Caki2 (cell line): ENCODE results near the gene SLC38A6. TPM values are rescaled to one million over a fixed set of nuclear protein-coding genes. Genes with fewer than 3 reads are reported as not detected.

Experiments used
- DNase-seq: peaks from one replicate; pipeline ENCODE4 v3.0.0-alpha.2; 2015; ENCODE audit warnings: low read depth
- in situ Hi-C: cut with HindIII; loops from 2 replicates; pipeline ENCODE4 v1.10.0; 2016; ENCODE audit warnings: low sequenced_read_pairs, low pct_unique_long_range_greater_than_20kb, mixed read lengths
- total RNA-seq: library from RNA; depleted of rRNA; stranded (reverse); fragments of >200 nt; shearing (Covaris generic); gene quantifications from 2 replicates; pipeline ENCODE4 v1.2.3, GENCODE V29; 2014; ENCODE audit warnings: low replicate concordance

SLC38A6 gene
- total RNA-seq, 1 experiment from 2014 or later = 46.8 TPM

DNA sequence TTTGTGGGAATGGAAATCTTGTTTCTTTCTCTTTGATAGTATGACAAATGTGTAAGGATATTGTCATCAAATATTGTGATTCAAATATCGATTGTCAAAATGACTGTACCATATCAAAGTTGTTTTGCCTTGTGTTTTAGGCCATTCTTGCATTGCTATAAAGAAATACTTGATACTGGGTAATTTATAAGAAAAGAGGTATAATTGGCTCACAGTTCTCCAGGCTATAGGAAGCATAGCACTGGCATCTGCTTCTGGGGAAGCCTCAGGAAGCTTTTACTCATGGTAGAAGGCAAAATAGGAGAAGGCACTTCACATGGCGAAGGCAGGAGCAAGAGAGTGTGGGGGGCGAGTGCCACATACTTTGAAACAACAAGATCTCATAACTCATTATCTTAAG, 8.0 kb upstream of the SLC38A6 start:
- in situ Hi-C loops = no loop called here
- DNase-seq = no peak

DNA sequence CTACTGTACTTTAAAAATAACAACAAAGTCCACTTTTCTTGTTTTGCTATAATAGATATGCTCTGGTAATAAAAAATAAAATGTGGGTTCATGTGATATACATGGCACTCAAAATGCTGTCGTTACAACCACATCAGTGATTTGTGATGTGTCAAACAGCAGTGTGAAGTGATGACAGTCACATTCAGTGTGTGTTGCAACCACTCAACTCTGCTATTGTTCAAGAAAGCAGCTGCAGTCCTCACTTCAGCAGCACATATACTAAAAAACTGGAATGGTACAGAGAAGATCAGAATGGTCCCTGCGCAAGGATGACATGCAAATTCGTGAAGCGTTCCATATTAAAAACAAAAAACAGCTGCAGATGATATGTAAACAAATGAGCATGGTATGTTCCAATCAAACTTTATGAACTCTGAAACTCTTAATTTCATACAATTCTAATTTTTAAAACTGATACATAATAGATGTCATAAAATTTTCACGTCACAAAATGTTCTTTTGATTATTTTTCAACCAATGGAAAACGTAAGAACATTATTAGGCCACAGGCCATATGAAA, 6.9 kb upstream of the SLC38A6 start:
- no peak for DNase-seq
- in situ Hi-C loops = no loop called here

DNA sequence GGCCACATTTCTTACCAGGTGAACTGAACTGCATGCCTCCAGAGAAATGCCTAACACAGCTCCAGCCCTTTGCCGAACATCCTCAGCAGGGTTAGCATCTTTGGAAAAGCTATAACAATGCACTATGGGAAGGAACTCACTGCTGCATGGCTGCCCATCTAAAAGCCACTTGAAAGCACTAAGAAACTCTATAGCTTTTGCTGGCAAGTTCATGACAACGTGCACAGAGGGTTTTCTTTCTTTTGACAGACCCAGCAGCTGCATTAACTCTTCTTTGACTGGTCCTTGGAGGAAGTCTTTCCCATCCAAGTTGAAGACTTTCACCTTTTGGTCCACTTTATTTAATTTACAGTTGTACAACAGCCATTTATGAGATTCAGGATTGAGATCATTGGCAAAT, 5.5 kb upstream of the SLC38A6 start:
- in situ Hi-C loops = no loop called here
- no peak for DNase-seq

DNA sequence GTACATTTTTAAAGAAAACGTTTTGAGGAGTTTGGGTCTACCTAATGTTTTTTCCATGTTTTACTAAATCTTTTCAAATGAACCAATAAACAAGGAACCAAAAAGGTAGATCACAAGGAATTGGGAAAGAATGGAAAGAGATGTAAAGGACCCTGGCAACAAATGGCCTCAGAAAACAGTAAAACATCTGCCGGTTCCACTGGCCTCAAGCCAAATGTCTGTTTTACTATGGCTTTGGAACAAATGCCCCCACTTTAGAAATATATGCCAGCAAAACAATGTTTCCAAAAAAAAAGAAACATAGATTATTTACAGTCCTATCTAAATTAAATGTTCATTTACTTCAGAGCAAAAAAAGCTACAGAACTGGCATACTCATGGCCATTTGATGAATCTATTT, 3.2 kb upstream of the SLC38A6 start:
- in situ Hi-C loops = no loop called here

DNA sequence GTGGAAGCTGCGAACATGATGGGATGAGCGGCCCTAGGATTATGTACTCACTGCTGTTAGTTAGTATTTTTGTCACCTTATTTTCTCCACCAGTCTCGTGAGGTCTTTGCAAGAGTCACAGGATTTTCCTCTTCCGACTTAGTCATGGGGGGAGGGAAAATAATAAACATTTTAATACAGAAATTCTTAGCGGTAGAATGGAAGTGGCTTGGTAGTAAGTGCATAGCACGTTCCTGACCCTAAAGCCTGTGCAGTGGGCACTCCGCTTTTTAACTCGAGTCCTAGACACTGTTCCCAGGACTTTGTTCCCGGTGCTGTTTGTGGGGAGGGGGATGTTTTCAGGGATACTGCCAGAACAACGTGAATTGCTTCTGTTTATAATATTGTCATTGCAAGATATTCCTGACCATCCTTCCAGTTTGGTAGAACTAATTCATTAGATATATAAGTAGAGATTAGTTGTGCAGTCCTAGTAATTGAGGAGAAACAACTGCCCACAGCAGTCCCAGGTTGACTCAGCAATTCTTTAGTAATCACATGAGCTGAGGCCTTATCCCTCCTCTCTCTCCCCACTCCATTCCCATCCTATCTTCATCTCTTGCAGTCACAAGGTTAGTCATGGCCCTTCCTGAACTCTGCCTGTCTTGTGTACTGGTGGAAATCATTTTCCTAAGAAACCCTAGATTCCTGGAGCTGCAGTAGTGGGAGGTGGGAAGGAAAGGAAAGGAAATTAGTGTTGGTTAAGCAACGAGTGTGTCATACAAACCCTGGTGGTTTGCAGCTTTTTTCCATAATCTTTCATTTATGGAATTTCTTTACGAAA, 799 bp downstream of the SLC38A6 start:
- DNase-seq = peak; percentile 74
- in situ Hi-C loops = no loop called here

More for the DNA sequence above, 3.2 kb upstream of the SLC38A6 start:
- no peak for DNase-seq

DNA sequence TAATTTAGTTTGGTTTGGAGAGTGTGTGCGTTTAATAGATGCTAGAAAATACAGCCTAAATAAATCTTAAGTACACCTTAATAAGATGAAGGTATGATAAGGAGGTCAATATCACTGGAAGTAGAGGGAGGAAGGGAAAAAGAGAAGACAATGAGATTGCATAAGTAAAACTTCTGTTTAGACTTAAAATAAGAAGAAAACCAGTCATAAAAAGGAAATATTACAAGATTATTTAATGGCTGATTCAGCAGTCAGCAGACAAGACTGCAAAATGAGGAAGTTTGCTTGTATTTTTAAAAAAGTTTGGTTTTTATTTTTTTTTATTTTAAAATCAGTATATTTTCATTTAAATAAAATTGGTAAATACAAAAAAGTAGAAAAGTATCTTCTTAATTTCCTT, 3.2 kb downstream of the SLC38A6 start:
- no peak for DNase-seq
- in situ Hi-C loops = no loop called here

DNA sequence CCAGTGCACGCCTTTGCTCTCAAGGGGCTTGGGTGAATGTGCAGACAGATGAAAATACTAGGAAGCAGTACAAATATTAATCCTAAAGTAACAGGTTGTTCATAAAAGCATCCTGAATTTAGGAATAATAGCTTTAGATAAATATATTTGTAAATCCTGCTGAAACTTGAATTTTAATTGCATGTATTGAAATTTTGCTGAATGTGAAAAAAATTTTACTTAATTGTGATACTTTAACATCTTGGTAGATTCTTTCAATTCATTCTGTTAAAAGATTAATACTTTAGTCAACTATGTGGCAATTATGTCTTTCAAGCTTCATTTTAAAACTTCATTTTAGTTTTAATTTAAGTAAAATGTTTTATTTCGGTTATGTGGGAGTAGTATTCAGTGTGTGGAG, 5.5 kb downstream of the SLC38A6 start:
- DNase-seq = no peak
- in situ Hi-C loops = no loop called here

DNA sequence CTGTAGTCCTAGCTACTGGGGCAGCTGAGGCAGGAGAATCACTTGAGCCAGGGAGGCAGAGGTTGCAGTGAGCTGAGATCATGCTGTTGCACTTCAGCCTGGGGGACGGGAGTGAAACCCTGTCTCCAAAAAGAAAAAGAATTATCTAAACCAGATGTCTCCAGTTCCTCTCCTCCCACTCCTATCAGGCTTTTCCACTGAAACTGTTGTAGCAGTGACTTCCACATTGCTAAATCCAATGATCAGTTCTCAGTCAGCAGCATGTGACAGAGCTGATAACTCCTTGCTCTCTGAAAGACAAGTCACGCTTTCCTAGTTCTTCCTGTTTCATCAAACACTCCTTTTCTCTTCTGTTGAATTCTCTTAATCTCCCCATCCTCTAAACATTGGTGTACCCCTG, 8.6 kb downstream of the SLC38A6 start:
- DNase-seq = no peak
- in situ Hi-C loops = no loop called here

DNA sequence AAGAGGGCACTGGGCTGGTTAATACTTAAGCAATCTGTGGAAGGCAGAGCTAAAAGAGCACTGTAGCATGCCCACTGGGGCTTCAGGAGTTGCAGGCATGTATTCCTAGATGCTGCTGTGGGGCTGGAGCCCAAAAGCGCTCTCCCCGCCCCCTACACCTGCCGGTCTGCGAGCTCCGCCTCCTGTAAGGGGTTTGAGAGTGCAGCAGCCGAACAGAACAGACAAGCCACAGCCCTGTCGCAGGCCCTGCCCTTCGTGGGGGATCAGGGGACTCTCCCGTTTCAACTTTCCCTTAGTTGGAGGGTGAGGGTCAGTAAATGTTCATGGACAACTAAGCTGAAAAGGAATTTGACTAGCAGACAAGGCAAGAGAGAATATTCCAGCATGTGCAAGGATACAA, 17.6 kb downstream of the SLC38A6 start:
- in situ Hi-C loops = no loop called here
- DNase-seq = no peak

DNA sequence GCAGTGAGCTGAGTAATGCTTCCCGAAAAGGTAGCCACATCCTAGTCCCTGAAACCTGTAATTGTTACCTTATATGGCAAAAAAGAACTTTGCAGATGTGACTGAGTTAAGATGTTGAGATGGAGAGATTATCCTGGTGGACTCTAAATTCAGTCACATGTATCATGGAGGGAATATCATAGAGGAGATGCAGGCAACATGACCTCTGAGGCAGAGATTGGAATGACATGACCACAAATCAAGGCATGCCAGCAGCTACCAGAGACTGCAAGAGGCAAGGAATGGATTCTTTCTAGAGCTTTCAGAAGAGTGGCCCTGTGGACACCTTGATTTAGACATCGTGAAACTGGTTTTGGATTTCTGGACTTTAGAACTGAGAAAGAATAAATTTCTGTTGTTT, 18.5 kb downstream of the SLC38A6 start:
- no peak for DNase-seq
- in situ Hi-C loops = no loop called here

DNA sequence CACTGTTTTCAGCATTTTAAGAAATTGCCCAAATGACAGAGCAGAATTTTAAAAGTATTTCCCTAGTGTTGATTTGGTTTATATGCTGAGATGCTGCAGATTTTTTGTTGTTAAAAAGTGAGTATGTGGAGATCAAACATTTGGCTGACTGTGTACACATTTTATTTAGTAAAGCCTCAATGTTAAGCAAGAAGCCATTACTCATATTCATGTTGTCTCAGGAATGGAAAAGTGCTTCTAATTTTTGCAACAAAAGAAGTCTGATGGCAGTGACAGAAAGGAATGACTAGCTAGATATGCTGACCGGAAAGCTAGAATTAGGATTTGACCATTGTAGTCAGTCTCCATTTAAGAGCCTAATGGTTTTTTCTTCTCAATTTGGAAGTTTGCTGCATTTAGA, 22.5 kb downstream of the SLC38A6 start:
- in situ Hi-C loops = no loop called here
- DNase-seq = no peak

DNA sequence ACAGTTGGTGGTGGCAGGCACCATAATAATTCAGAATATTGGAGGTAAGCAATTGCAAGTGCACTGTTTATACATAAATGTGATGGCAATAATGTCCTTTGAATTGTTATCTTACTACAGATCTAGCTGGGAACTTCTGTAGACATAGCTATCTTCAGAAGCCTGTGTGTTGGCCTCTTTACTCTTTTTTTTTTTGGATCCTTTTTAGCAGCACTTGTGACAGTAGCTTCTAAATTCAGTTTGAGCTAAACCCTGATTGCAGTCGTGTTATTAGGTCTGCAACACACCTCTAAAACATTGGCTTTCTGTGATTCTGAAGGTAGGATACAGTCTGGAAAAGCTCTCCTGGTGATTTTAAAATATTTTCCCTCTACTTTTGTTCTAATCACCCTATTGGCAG, 38.5 kb downstream of the SLC38A6 start:
- in situ Hi-C loops = no loop called here
- DNase-seq = no peak

DNA sequence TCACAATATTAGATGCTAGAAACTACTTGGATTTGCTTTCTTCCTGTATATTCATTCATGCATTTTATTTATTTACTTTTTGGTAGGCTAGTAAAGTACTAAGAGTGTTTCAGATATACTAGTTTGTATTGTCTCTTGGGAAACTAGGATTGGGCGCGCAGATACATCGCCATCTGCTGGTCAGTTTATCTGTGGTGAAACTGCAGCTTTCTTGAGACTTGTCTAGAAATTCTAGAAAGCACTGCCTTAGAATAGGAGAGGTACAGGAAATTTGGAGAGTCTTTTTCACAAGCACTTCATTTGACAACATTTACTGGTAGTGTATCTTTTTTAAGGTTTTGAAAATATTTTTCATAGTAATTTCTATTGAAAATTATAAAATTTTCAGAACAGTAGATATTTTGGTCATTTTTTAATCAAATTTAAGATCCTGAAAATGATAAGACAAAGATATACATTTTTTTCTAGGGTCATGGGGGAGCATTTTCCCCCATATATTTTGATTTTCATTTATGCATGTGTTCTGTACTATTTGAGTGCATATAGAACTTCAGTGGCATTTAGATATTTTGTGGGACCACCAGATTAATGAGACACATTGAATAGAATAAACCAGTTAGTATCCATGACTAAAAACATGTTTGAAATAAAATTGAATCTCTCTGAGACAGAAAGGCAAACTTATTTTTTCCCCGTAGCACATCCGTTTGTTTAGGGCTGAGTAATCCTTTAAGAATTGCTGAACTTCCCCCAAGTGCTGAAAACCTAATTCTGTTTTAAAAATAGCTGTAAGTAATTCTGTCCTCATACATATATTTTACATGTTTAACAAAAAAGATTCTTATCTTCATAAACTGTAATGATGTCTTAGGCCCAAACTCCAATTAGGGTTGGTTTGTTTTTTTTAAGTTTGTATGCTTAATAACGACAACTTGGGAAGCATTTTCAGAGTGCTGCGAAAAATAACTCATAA, 44.5 kb downstream of the SLC38A6 start:
- peak; percentile 43 for DNase-seq
- in situ Hi-C loops = no loop called here

DNA sequence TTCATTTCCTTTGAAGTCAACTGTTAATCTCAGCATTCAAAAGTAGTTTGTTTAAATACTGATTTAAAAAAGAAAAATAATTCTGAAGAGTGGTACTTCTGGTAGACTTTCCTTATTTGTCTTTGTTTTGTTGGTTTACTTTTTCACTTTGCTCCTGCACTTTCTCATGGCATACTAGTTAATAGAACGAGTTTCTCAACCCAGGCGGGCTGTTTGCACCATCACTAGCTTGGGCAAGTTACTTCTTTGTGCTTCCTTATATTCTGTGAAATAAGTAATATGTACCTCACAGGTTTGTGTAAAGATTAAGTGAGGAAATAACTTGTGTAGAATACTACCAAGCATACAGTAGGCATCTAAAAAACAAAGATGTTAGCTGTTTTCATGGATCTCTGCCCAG, 45.5 kb downstream of the SLC38A6 start:
- in situ Hi-C loops = no loop called here
- DNase-seq = no peak

DNA sequence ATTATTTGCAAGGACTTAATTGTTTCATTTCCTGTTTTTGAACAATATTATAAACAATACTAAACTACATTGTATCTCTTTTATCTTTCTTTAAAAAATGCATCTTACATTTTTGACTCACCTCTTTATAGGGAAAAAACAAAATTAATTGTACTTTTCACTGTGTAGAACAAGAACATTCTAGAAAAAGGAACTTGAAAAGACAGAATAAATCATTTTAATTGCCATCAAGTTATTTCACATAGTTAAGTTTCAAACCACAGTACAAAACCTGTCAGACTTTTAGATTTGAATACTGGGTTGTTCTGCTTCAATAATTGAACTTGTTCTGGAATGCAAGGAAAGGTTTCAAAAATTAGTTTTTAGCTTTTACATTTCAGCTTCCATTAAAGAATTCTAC, 50.0 kb downstream of the SLC38A6 start:
- in situ Hi-C loops = no loop called here
- DNase-seq = no peak

DNA sequence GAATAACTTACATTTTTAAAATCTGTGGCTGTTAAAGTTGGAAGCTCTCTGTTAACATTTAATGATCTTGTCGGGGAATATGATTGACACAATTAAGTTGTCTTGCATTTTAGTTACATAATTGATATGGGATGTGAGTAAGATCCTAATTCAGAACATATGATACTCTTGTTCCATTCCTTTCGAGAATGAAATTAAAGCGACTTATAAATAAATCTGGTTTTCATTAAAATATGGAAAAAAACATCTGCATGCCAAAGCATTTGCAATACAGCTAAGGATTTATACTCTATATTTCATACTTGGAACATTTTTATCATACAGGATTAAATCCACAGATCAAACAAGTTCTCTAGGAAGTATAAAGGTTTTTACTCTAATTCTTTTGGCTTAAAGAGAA, 52.0 kb downstream of the SLC38A6 start:
- DNase-seq = no peak
- in situ Hi-C loops = no loop called here

DNA sequence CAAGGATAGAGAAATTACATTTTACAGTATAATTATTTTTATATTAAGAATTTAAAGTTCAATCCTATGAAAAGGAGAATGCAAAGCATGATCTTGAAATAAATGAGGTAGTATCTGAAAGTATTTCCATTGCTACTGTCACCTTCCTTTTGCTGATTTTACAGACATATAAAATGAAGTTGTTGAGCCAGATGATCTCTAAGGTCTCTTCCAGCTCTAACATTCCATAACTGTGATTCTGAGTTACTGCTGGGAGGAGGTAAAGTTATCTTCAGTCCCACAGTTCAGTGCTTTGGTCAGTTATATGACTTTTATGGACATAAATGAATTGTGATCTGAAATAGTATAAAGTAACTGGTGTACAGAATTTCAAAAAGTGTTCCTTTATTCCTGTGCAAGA, 52.8 kb downstream of the SLC38A6 start:
- no peak for DNase-seq
- in situ Hi-C loops = no loop called here

DNA sequence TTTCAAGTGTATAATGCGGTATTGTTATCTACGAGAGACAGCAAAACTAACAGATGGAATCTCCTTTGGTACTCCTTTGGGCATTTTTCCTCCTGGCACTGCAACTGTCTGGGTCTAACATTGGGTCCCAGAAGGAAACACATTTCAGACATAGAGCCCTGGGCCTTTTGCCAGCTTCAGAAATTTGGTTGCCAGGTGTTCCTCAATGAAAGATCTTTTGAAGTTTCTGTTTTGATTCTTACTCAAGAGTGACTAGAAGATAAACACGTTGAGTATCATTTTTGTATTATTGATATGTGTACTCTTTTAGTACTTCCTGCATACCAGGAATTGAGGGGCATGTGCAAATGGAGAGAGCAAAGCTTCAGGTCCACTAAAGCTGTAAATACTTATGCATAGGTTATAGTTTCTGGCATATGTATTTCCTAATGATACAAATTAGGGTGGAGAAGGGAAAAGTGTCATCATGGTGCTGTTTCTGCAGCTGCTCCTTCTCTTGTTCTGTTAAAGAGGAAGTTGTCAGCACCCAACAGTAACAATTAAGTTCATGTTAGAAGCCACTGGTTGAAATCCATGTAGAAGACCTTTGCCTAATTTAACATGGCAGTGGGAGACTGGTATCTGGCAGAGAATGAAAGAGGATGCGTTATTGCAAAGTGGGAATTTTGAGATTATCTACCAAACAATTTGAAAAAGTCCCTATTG, 53.5 kb downstream of the SLC38A6 start:
- no peak for DNase-seq
- in situ Hi-C loops = no loop called here

DNA sequence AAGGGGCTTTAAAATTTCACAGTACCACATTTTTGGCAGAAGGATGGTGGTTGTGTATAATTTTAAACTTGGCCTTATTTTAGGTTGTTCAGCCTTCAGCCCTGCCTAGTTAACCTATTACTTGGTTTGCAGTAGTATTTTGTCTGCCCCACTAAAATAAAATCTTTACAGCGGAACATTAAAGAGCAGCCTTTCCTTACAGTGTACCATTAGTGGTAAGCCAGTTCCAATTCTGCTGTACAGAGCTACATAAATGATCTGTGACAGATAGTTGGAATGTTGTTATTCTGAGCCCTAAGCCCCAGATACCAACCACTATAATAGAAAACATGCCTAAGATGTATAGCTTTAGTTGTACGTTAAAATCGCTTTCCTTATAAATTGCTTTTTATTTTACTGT, 56.2 kb downstream of the SLC38A6 start:
- in situ Hi-C loops = no loop called here
- no peak for DNase-seq
